H9 (cell line): ENCODE measurements around the gene CFAP100. TPM values are rescaled to one million over a fixed set of nuclear protein-coding genes. Genes with fewer than 3 reads are reported as not detected.

Experiments
- DNase-seq: peaks from one replicate; pipeline ENCODE4 v3.0.0-alpha.2; 2017
- H2AFZ ChIP-seq: one replicate; pipeline ENCODE4 v1.6.1; 2013; ENCODE audit warnings: mild to moderate bottlenecking, low read length, control low read depth, moderate library complexity
- H2AK5ac ChIP-seq: 2 replicates; pipeline ENCODE4 v1.6.1; 2013; ENCODE audit warnings: low read length, control low read depth, mixed read lengths; ENCODE audit not compliant: insufficient read length
- H2BK120ac ChIP-seq: one replicate; pipeline ENCODE4 v1.6.1; 2013; ENCODE audit warnings: low read depth, mild to moderate bottlenecking, low read length, control low read depth, inconsistent platforms; ENCODE audit not compliant: poor library complexity, severe bottlenecking
- H2BK12ac ChIP-seq: 2 replicates; pipeline ENCODE4 v1.6.1; 2013; ENCODE audit warnings: low read length, control low read depth, mixed read lengths, low read depth; ENCODE audit not compliant: insufficient read length
- H2BK15ac ChIP-seq: 2 replicates; pipeline ENCODE4 v1.6.1; 2013; ENCODE audit warnings: low read depth, low read length, control low read depth
- H2BK20ac ChIP-seq: one replicate; pipeline ENCODE4 v1.6.1; 2013; ENCODE audit warnings: low read depth, mild to moderate bottlenecking, low read length, control low read depth, inconsistent platforms; ENCODE audit not compliant: poor library complexity, severe bottlenecking
- H2BK5ac ChIP-seq: 2 replicates; pipeline ENCODE4 v1.6.1; 2013; ENCODE audit warnings: low read length, control low read depth, mixed read lengths; ENCODE audit not compliant: insufficient read length
- H3K14ac ChIP-seq: 2 replicates; pipeline ENCODE4 v1.6.1; 2013; ENCODE audit warnings: low read length, control low read depth; ENCODE audit not compliant: insufficient read depth
- H3K18ac ChIP-seq: 2 replicates; pipeline ENCODE4 v1.6.1; 2013; ENCODE audit warnings: low read depth, mild to moderate bottlenecking, mixed read lengths, low read length, control low read depth; ENCODE audit not compliant: insufficient read length
- H3K23ac ChIP-seq: 2 replicates; pipeline ENCODE4 v1.6.1; 2013; ENCODE audit warnings: low read length, control low read depth, mixed read lengths, low read depth; ENCODE audit not compliant: insufficient read length
- H3K23me2 ChIP-seq: 2 replicates; pipeline ENCODE4 v1.6.1; 2013; ENCODE audit warnings: low read depth, mild to moderate bottlenecking, mixed read lengths, low read length, control low read depth; ENCODE audit not compliant: insufficient read length, poor library complexity, severe bottlenecking
- H3K27ac ChIP-seq: 2 replicates; pipeline ENCODE4 v1.5.1; 2013; ENCODE audit warnings: low read length, control low read depth, mixed read lengths, low read depth; ENCODE audit not compliant: insufficient read length
- H3K27me3 ChIP-seq: 2 replicates; pipeline ENCODE4 v1.6.1; 2013; ENCODE audit warnings: low read length, control low read depth, inconsistent platforms; ENCODE audit not compliant: insufficient read depth
- H3K4ac ChIP-seq: 2 replicates; pipeline ENCODE4 v1.6.1; 2013; ENCODE audit warnings: low read depth, mild to moderate bottlenecking, control low read depth, inconsistent platforms, low read length, moderate library complexity
- H3K4me1 ChIP-seq: 2 replicates; pipeline ENCODE4 v1.6.1; 2013; ENCODE audit warnings: low read length, control low read depth, inconsistent platforms; ENCODE audit not compliant: insufficient read depth
- H3K4me2 ChIP-seq: 2 replicates; pipeline ENCODE4 v1.6.1; 2013; ENCODE audit warnings: low read length, control low read depth, mixed read lengths; ENCODE audit not compliant: insufficient read length, insufficient read depth
- H3K56ac ChIP-seq: 2 replicates; pipeline ENCODE4 v1.6.1; 2013; ENCODE audit warnings: low read depth, mild to moderate bottlenecking, mixed read lengths, low read length, control low read depth; ENCODE audit not compliant: insufficient read length
- H3K79me1 ChIP-seq: 2 replicates; pipeline ENCODE4 v1.6.1; 2013; ENCODE audit warnings: low read depth, mild to moderate bottlenecking, moderate library complexity, low read length, control low read depth, inconsistent platforms; ENCODE audit not compliant: insufficient read depth, poor library complexity, severe bottlenecking
- H3K79me2 ChIP-seq: 2 replicates; pipeline ENCODE4 v1.6.1; 2013; ENCODE audit warnings: low read length, control low read depth, inconsistent platforms; ENCODE audit not compliant: insufficient read depth
- H3K9ac ChIP-seq: 2 replicates; pipeline ENCODE4 v1.6.1; 2013; ENCODE audit warnings: low read length, control low read depth, mixed read lengths; ENCODE audit not compliant: insufficient read length; ENCODE audit errors: extremely low read depth
- H3K9me3 ChIP-seq: one replicate; pipeline ENCODE4 v1.6.1; 2013; ENCODE audit warnings: low read depth, low read length, inconsistent platforms; ENCODE audit not compliant: control insufficient read depth
- H3T11ph ChIP-seq: one replicate; pipeline ENCODE4 v1.6.1; 2013; ENCODE audit warnings: mild to moderate bottlenecking, low read length, control low read depth, inconsistent platforms
- H4K20me1 ChIP-seq: one replicate; pipeline ENCODE4 v1.6.1; 2013; ENCODE audit not compliant: control insufficient read depth, insufficient read length, insufficient read depth
- H4K5ac ChIP-seq: 2 replicates; pipeline ENCODE4 v1.6.1; 2013; ENCODE audit warnings: low read depth, mild to moderate bottlenecking, mixed read lengths, low read length, control low read depth; ENCODE audit not compliant: insufficient read length
- H4K8ac ChIP-seq: replicated peaks from 2 replicates; pipeline ENCODE4 v1.6.1; 2013; ENCODE audit warnings: low read length, control low read depth, mixed read lengths, low read depth; ENCODE audit not compliant: insufficient read length
- H4K91ac ChIP-seq: 2 replicates; pipeline ENCODE4 v1.6.1; 2013; ENCODE audit warnings: low read depth, mild to moderate bottlenecking, moderate library complexity, mixed read lengths, low read length, control low read depth; ENCODE audit not compliant: insufficient read length
- H3K27ac Mint-ChIP-seq, 3 experiments: 2 replicates in 2 of 3; 3 replicates in 1 of 3; pipeline ENCODE4 v1.8.0; 2020 to 2021; ENCODE audit warnings: mixed read lengths in 3 of 3, mild to moderate bottlenecking in 1 of 3, moderate library complexity in 1 of 3
- H3K27me3 Mint-ChIP-seq: 2 replicates; pipeline ENCODE4 v1.8.0; 2021; ENCODE audit warnings: low read depth, mild to moderate bottlenecking, moderate library complexity, mixed read lengths
- H3K36me3 Mint-ChIP-seq, 3 experiments: 2 replicates in 2 of 3; 3 replicates in 1 of 3; pipeline ENCODE4 v1.8.0; 2020 to 2021; ENCODE audit warnings: low read depth in 3 of 3, mixed read lengths in 3 of 3; ENCODE audit not compliant: insufficient read depth in 1 of 3
- H3K4me1 Mint-ChIP-seq, 2 experiments: 2 replicates each; pipeline ENCODE4 v1.8.0; 2020; ENCODE audit warnings: mixed read lengths in 2 of 2
- H3K4me3 Mint-ChIP-seq, 2 experiments: 2 replicates in 1 of 2; 3 replicates in 1 of 2; pipeline ENCODE4 v1.8.0; 2020 to 2021; ENCODE audit warnings: mild to moderate bottlenecking in 2 of 2, mixed read lengths in 2 of 2, moderate library complexity in 1 of 2
- H3K9me3 Mint-ChIP-seq, 2 experiments: 2 replicates in 1 of 2; 3 replicates in 1 of 2; pipeline ENCODE4 v1.8.0; 2020; ENCODE audit warnings: mild to moderate bottlenecking in 2 of 2, mixed read lengths in 2 of 2, moderate library complexity in 1 of 2
- WGBS: extraction: QIAGEN DNeasy Blood & Tissue Kit; methylation state at CpG from one replicate; pipeline ENCODE4 v1.1.7; 2013; ENCODE audit warnings: missing lambda C conversion rate, low lambda C conversion rate, mixed read lengths; ENCODE audit not compliant: insufficient read length; ENCODE audit errors: extremely low coverage; 5-methylcytosine and 5-hydroxymethylcytosine counted together
- total RNA-seq: library from RNA; stranded (reverse); gene quantifications from 2 replicates; pipeline ENCODE4 v1.2.1, GENCODE V29; 2021
- TF ChIP-seq, protein P1 (sequence below): fragments of 200-600 bp; sonication (generic); conservative IDR thresholded peaks from 3 replicates; pipeline ENCODE4 v1.8.0; 2021; ENCODE audit warnings: antibody characterized with exemption, mild to moderate bottlenecking

Gene CFAP100
- total RNA-seq, 1 experiment from 2014 or later: 0.44 TPM

- Histone ChIP-seq H3K4ac (no peak overlapping the region), H2BK5ac (no peak overlapping the region), H2AK5ac (no peak overlapping the region), H3K4me2 (no peak overlapping the region), H2BK15ac (no peak overlapping the region), H3K9ac (no peak overlapping the region), H4K20me1 (no peaks in the 10 kb centered on the region), H3K27me3 (no peaks in the 10 kb centered on the region), H3T11ph (no peak overlapping the region), H4K91ac (no peak overlapping the region), H2BK12ac (no peak overlapping the region), H3K9me3 (no peaks in the 10 kb centered on the region), H3K23me2 (no peaks in the 10 kb centered on the region), H3K27ac (no peak overlapping the region), H3K23ac (no peak overlapping the region), H3K56ac (no peak overlapping the region), H4K5ac (no peak overlapping the region), H3K79me2 (no peaks in the 10 kb centered on the region), H2BK20ac (no peak overlapping the region), H2BK120ac (no peak overlapping the region), H2AFZ (no peak overlapping the region), H3K18ac (no peak overlapping the region), H3K79me1 (no peaks in the 10 kb centered on the region), H3K4me1 (peaks cover 5% of the 10 kb centered on the region; the same call in 1 of the 2 replicates), H4K8ac (no peak overlapping the region), H3K14ac (no peak overlapping the region)
- H3K4me1 Mint-ChIP-seq: peaks cover 22% of the 10 kb centered on the region in 2 experiments
- H3K27me3 Mint-ChIP-seq: peaks cover 3% of the 10 kb centered on the region
- no peaks in the 10 kb centered on the region; a peak in 1 of 5 replicates for H3K9me3 Mint-ChIP-seq
- DNase-seq: no peak
- H3K36me3 Mint-ChIP-seq: no peaks in the 10 kb centered on the region
- no CpG with 5 or more reads among the region's 12 CpGs for WGBS
- H3K27ac Mint-ChIP-seq: peak overlapping the region in 1 of 3 experiments; percentile 82; a peak in 1 of 7 replicates
- TF ChIP-seq, protein P1, sequence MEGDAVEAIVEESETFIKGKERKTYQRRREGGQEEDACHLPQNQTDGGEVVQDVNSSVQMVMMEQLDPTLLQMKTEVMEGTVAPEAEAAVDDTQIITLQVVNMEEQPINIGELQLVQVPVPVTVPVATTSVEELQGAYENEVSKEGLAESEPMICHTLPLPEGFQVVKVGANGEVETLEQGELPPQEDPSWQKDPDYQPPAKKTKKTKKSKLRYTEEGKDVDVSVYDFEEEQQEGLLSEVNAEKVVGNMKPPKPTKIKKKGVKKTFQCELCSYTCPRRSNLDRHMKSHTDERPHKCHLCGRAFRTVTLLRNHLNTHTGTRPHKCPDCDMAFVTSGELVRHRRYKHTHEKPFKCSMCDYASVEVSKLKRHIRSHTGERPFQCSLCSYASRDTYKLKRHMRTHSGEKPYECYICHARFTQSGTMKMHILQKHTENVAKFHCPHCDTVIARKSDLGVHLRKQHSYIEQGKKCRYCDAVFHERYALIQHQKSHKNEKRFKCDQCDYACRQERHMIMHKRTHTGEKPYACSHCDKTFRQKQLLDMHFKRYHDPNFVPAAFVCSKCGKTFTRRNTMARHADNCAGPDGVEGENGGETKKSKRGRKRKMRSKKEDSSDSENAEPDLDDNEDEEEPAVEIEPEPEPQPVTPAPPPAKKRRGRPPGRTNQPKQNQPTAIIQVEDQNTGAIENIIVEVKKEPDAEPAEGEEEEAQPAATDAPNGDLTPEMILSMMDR: no peak
- no peak overlapping the region for H3K4me3 Mint-ChIP-seq
These were observed 20.4 kb downstream of the CFAP100 start for GRCh38 chr3:126414961-126415660.
